Bronchial epithelial cell (primary cell): ENCODE measurements around the gene FIP1L1. TPM values are rescaled to one million over a fixed set of nuclear protein-coding genes. Genes with fewer than 3 reads are reported as not detected.

Experiments used
- DNase-seq: peaks from one replicate; pipeline ENCODE4 v3.0.0-alpha.2; 2010; ENCODE audit warnings: low read depth
- FAIRE-seq: peaks from 2 replicates; lab custom pipeline; 2011; peaks lifted over from hg19 to GRCh38; lab: Jason Lieb, UNC
- H3K27me3 ChIP-seq: 2 replicates; pipeline ENCODE4 v1.5.1; 2011; ENCODE audit warnings: low read length; ENCODE audit not compliant: control insufficient read depth, insufficient read depth
- H3K36me3 ChIP-seq: 2 replicates; pipeline ENCODE4 v1.5.1; 2011; ENCODE audit warnings: low read length; ENCODE audit not compliant: control insufficient read depth, insufficient read depth
- H3K4me3 ChIP-seq: 2 replicates; pipeline ENCODE4 v1.5.1; 2011; ENCODE audit warnings: mild to moderate bottlenecking, low read depth, low read length, control low read depth
- CTCF ChIP-seq: IDR thresholded peaks from 2 replicates; pipeline ENCODE4 v1.5.1; 2011; ENCODE audit warnings: mild to moderate bottlenecking, moderate library complexity, low read length, control low read depth, inconsistent platforms; ENCODE audit not compliant: insufficient read depth, severe bottlenecking
- total RNA-seq: library from RNA; depleted of rRNA; stranded (reverse); fragments of >200 nt; gene quantifications from 2 replicates; pipeline ENCODE4 v1.2.1, GENCODE V29; 2014

FIP1L1 gene
- total RNA-seq, 1 donor from 2014 or later = 46.3 TPM

- no peak for FAIRE-seq
- DNase-seq = peak; percentile 89
- no peaks in the 10 kb centered on the region for H3K36me3 ChIP-seq
- no peaks in the 10 kb centered on the region for H3K27me3 ChIP-seq
- no peak overlapping the region for H3K4me3 ChIP-seq
- TF ChIP-seq CTCF = no peak
Observed at GRCh38 chr4:53476232-53477037, 99.0 kb downstream of the FIP1L1 start.

- FAIRE-seq = no peak
- TF ChIP-seq CTCF = no peak
- Histone ChIP-seq H3K27me3 (no peaks in the 10 kb centered on the region), H3K36me3 (no peaks in the 10 kb centered on the region), H3K4me3 (no peak overlapping the region)
- peak; percentile 86 for DNase-seq
Observed at GRCh38 chr4:53477038-53477565, 99.7 kb downstream of the FIP1L1 start.

- no peak for TF ChIP-seq CTCF
- DNase-seq = no peak
- no peaks in the 10 kb centered on the region for H3K27me3 ChIP-seq
- no peak overlapping the region for H3K4me3 ChIP-seq
- no peak for FAIRE-seq
- H3K36me3 ChIP-seq = no peaks in the 10 kb centered on the region
Observed at GRCh38 chr4:53477636-53478035, 100.2 kb downstream of the FIP1L1 start.

DNA sequence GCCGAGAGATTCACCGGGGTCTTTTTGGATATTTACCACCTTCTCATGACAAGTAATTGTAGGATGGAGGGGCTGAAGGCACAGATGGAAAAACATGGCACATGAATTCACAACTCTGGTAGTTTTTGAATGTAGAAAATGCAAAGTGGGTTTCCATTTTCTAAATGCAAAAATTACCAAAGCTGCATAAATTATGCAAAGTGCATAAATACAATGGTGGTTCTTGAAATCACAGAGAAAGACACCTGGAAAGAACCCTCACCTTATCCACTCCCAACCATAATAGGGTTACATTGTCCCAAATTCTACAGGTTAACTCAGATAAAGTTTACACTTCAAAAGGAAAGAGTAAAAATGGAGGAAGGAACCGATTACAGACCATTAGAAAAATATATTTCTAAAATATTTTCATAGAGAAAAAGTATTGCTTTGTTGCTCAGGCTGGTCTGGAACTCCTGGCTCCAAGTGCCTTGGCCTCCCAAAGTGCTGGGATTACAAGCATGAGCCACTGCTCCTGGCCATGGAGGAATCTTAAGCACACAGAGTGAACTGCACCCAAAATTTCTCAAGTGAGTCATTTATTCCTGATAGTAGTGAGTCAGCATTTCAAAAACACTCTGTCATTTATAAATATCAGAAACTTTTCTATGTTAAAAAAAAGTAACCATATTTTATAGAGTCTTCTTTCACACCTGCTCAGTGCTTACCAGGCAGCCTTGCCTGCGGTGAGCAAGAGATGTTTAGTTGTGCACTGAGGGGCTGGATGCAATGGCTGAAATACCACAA, 101.4 kb downstream of the FIP1L1 start:
- no peak overlapping the region for H3K4me3 ChIP-seq
- DNase-seq = peak; percentile 88
- H3K27me3 ChIP-seq = no peaks in the 10 kb centered on the region
- FAIRE-seq = no peak
- H3K36me3 ChIP-seq = no peaks in the 10 kb centered on the region
- TF ChIP-seq CTCF = no peak

DNA sequence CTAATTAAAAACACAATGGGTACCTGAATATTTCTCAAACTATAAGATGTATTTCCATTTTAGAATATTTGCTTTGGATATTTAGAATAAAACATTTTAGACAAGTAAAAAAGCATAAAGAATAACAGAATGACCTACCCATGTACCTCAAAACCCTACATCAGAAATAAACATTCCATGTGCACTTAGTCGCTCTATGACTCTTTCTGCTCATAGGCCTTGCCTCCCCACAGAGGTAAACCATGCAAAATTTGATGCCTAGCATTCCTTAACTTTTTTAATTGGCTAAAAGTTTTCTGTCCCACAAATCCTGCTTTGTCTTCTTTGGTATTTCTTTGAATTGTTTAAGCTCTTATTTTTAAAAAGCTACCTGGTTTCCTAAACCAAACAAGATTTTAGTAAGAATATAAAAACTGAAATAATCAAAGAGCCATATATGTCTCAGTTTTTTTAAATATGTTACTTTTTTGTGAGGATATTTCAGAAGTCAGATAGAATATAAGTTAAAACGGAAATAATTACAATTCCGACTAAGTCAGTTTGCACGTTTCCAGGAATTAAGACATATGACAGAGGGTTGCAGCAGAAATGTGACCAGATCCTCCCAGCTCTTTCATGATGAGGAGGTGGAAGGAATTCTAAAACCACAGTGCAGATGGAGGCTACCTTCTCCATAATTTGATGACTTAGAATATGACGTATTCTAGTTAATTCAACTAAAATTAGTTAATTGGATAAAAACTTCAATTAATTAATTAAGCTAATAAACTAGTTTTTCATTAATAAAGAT, 102.5 kb downstream of the FIP1L1 start:
- FAIRE-seq = no peak
- Histone ChIP-seq H3K36me3 (no peaks in the 10 kb centered on the region), H3K4me3 (no peak overlapping the region), H3K27me3 (no peaks in the 10 kb centered on the region)
- no peak for TF ChIP-seq CTCF
- DNase-seq = peak; percentile 69
